NCI-H1436 treated with DMSO at 0.1 percent for 48 hours (cell line): ENCODE measurements around the gene NFIX.

ENCODE experiments used
- DNase-seq: peaks from one replicate; lab custom pipeline; 2025; lab: John Stamatoyannopoulos, UW

The NFIX gene

GRCh38 chr19:13056052-13056660 is 60.9 kb downstream of the NFIX start:
- no peak for DNase-seq

GRCh38 chr19:13057147-13057572 is 61.9 kb downstream of the NFIX start:
- DNase-seq = peak; percentile 73

GRCh38 chr19:13057744-13058143 is 62.5 kb downstream of the NFIX start:
- DNase-seq = no peak

- DNase-seq = no peak
These were observed 63.8 kb downstream of the NFIX start for GRCh38 chr19:13058951-13059660.

- DNase-seq = no peak
These were observed 65.1 kb downstream of the NFIX start for GRCh38 chr19:13060233-13060963.

- DNase-seq = peak; percentile 4
These were observed 66.0 kb downstream of the NFIX start for GRCh38 chr19:13060964-13061927.

- DNase-seq = no peak
These were observed 67.0 kb downstream of the NFIX start for GRCh38 chr19:13062317-13062716.

GRCh38 chr19:13063461-13064091 is 68.3 kb downstream of the NFIX start:
- no peak for DNase-seq

- DNase-seq = no peak
These were observed 68.8 kb downstream of the NFIX start for GRCh38 chr19:13064092-13064489.

GRCh38 chr19:13066226-13066625 is 71.0 kb downstream of the NFIX start:
- DNase-seq = no peak

GRCh38 chr19:13066933-13067807 is 71.9 kb downstream of the NFIX start:
- no peak for DNase-seq

GRCh38 chr19:13068085-13068846 is 73.0 kb downstream of the NFIX start:
- no peak for DNase-seq

GRCh38 chr19:13069415-13070359 is 74.4 kb downstream of the NFIX start:
- no peak for DNase-seq

- no peak for DNase-seq
These were observed 75.3 kb downstream of the NFIX start for GRCh38 chr19:13070425-13071140.

- DNase-seq = no peak
These were observed 76.3 kb downstream of the NFIX start for GRCh38 chr19:13071444-13072187.

- DNase-seq = no peak
These were observed 77.1 kb downstream of the NFIX start for GRCh38 chr19:13072188-13072908.
